MM.1S (cell line): ENCODE data around the gene WDPCP.
"Not testable (repeated sequence)": the region's sequence is repeated elsewhere in the genome, so short reads cannot be mapped to it uniquely, and the experiment has no call there.

Experiments used
- EZH2 ChIP-seq: fragments of 300-600 bp; sonication (generic); optimal IDR thresholded peaks from 2 replicates; pipeline ENCODE3; 2017; ENCODE audit warnings: low read depth, mild to moderate bottlenecking, antibody characterized with exemption, low read length, mixed read lengths
- EZH2phosphoT487 ChIP-seq: fragments of 300-600 bp; sonication (generic); IDR thresholded peaks from 2 replicates; pipeline ENCODE4 v1.6.1; 2018; ENCODE audit warnings: antibody characterized with exemption, low read length
- TF ChIP-seq, protein P1 (sequence below): fragments of 300-600 bp; sonication (generic); IDR thresholded peaks from 2 replicates; pipeline ENCODE4 v1.5.1; 2016; ENCODE audit warnings: antibody characterized with exemption, low read length, mixed read lengths

DNA sequence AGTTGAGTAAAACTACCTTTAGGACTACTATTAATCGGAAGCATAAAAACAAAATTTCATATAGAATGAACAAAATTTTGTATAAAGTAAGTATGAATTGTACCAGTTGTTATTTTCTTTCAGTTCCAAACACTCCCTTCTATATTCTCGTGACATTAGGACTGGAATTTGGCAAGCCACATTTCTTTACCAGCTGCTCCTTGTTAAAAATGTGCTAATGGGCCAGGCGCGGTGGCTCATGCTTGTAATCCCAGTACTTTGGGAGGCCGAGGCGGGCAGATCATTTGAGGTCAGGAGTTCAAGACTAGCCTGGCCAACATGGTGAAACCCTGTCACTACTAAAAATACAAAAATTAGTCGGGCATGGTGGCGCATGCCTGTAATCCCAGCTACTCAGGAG is 20.6 kb upstream of the WDPCP start:
- TF ChIP-seq, protein P1, sequence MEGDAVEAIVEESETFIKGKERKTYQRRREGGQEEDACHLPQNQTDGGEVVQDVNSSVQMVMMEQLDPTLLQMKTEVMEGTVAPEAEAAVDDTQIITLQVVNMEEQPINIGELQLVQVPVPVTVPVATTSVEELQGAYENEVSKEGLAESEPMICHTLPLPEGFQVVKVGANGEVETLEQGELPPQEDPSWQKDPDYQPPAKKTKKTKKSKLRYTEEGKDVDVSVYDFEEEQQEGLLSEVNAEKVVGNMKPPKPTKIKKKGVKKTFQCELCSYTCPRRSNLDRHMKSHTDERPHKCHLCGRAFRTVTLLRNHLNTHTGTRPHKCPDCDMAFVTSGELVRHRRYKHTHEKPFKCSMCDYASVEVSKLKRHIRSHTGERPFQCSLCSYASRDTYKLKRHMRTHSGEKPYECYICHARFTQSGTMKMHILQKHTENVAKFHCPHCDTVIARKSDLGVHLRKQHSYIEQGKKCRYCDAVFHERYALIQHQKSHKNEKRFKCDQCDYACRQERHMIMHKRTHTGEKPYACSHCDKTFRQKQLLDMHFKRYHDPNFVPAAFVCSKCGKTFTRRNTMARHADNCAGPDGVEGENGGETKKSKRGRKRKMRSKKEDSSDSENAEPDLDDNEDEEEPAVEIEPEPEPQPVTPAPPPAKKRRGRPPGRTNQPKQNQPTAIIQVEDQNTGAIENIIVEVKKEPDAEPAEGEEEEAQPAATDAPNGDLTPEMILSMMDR, result not testable (repeated sequence)
- TF ChIP-seq EZH2, EZH2phosphoT487: not testable (repeated sequence)
